HepG2 (cell line): ENCODE results near the gene TSACC. TPM values are rescaled to one million over a fixed set of nuclear protein-coding genes. Genes with fewer than 3 reads are reported as not detected.
A peak's percentile ranks its signal among the peaks of the same experiment; 100 is the strongest.

Source experiments
- FOXA1 ChIP-seq, 2 experiments: fragments of 450-650 bp in 1 of 2; sonication (generic) in 1 of 2; formaldehyde crosslinking in 1 of 2; IDR thresholded peaks; 2 replicates each; pipeline versions ENCODE4 v1.4.0 to v1.6.1; 2016 to 2020; ENCODE audit warnings: missing genetic modification reagents in 1 of 2
- FOXP4 ChIP-seq: sonication (generic); formaldehyde crosslinking; IDR thresholded peaks from 2 replicates; pipeline ENCODE4 v1.4.0; 2020; ENCODE audit warnings: missing genetic modification reagents
- GMEB1 ChIP-seq: sonication (generic); formaldehyde crosslinking; IDR thresholded peaks from 2 replicates; pipeline ENCODE4 v1.5.1; 2020; ENCODE audit warnings: missing genetic modification reagents, mild to moderate bottlenecking, borderline replicate concordance
- MATR3 ChIP-seq: sonication (generic); formaldehyde crosslinking; IDR thresholded peaks from 2 replicates; pipeline ENCODE4 v1.4.0; 2020; ENCODE audit warnings: missing genetic modification reagents
- ZFY ChIP-seq: sonication (generic); formaldehyde crosslinking; IDR thresholded peaks from 2 replicates; pipeline ENCODE4 v1.4.0; 2020; ENCODE audit warnings: missing genetic modification reagents
- ZHX2 ChIP-seq, 2 experiments: sonication (generic) in 1 of 2; formaldehyde crosslinking in 1 of 2; IDR thresholded peaks; 2 replicates each; pipeline versions ENCODE4 v1.6.1 to v1.9.0; 2014 to 2022; ENCODE audit warnings: antibody characterized with exemption in 1 of 2, borderline replicate concordance in 1 of 2, inconsistent platforms in 1 of 2, low read depth in 1 of 2, missing genetic modification reagents in 1 of 2
- ZNF17 ChIP-seq: sonication (generic); formaldehyde crosslinking; IDR thresholded peaks from 2 replicates; pipeline ENCODE4 v1.5.0; 2020; ENCODE audit warnings: mild to moderate bottlenecking, missing genetic modification reagents
- ZNF235 ChIP-seq: sonication (generic); formaldehyde crosslinking; IDR thresholded peaks from 2 replicates; pipeline ENCODE4 v1.8.1; 2023; ENCODE audit warnings: mild to moderate bottlenecking, missing genetic modification reagents, borderline replicate concordance
- ZNF335 ChIP-seq: sonication (generic); formaldehyde crosslinking; IDR thresholded peaks from 2 replicates; pipeline ENCODE4 v1.4.0; 2020; ENCODE audit warnings: missing genetic modification reagents
- ZNF414 ChIP-seq: sonication (generic); formaldehyde crosslinking; IDR thresholded peaks from 2 replicates; pipeline ENCODE4 v1.5.0; 2020; ENCODE audit warnings: missing genetic modification reagents
- ZNF460 ChIP-seq: sonication (generic); formaldehyde crosslinking; IDR thresholded peaks from 2 replicates; pipeline ENCODE4 v1.5.1; 2020; ENCODE audit warnings: missing genetic modification reagents, mild to moderate bottlenecking, borderline replicate concordance
- ZNF639 ChIP-seq: conservative IDR thresholded peaks from 2 replicates; pipeline ENCODE4 v1.6.1; 2018; ENCODE audit warnings: missing genetic modification reagents
- ZNF761 ChIP-seq: sonication (generic); formaldehyde crosslinking; conservative IDR thresholded peaks from 2 replicates; pipeline ENCODE4 v1.4.0; 2020; ENCODE audit warnings: mild to moderate bottlenecking, missing genetic modification reagents
- ZNF773 ChIP-seq: sonication (generic); formaldehyde crosslinking; IDR thresholded peaks from 2 replicates; pipeline ENCODE4 v1.4.0; 2020; ENCODE audit warnings: missing genetic modification reagents, borderline replicate concordance
- ZZZ3 ChIP-seq: sonication (generic); formaldehyde crosslinking; IDR thresholded peaks from 2 replicates; pipeline ENCODE4 v1.4.0; 2020; ENCODE audit warnings: missing genetic modification reagents, mild to moderate bottlenecking, borderline replicate concordance
- polyA plus RNA-seq, 8 experiments: library from polyadenylated mRNA; depleted of rRNA in 3 of 8; stranded (reverse) in 7 of 8; unstranded in 1 of 8; fragments of >200 nt; fragmentation: Illumina TruSeq in 4 of 8; extraction: Trizol in 4 of 8; gene quantifications; 2 replicates each; pipeline versions ENCODE4 v1.2.1 to v1.2.3, GENCODE V29; 2011 to 2016; ENCODE audit warnings: low read depth in 4 of 8, missing spikeins in 1 of 8, mixed read lengths in 1 of 8; ENCODE audit not compliant: insufficient read depth in 1 of 8
- total RNA-seq, 5 experiments: library from RNA; depleted of rRNA; stranded (reverse); fragments of >200 nt; fragmentation: Illumina TruSeq; extraction: Trizol; gene quantifications; 2 replicates each; pipeline ENCODE4 v1.2.3, GENCODE V29; 2016; ENCODE audit warnings: low read depth in 1 of 5

The TSACC gene
- total and polyA plus RNA-seq, 2 of the 13 experiments (the other 11 are each of a cell fraction or from before 2014, with no cell fraction given), result 1.5 to 2.6 TPM

- no peak for TF ChIP-seq ZFY (CRISPR knock-in tag)
- TF ChIP-seq ZNF761 (CRISPR knock-in tag), result no peak
- TF ChIP-seq GMEB1, result no peak
- TF ChIP-seq ZNF773 (CRISPR knock-in tag), result no peak
- TF ChIP-seq ZNF17 (CRISPR knock-in tag), result no peak
- no peak for TF ChIP-seq ZNF335 (CRISPR knock-in tag)
- TF ChIP-seq MATR3 (CRISPR knock-in tag), result no peak
- no peak for TF ChIP-seq FOXP4
- peak; percentile 99 for TF ChIP-seq ZNF460
- no peak for TF ChIP-seq ZNF235
- no peak for TF ChIP-seq ZNF414
- TF ChIP-seq ZZZ3 (CRISPR knock-in tag), result no peak
- TF ChIP-seq ZHX2 (IDR thresholded peaks at IDR 0.05; ENCODE audit: low read depth), result no peak
- no peak for TF ChIP-seq ZHX2 (CRISPR knock-in tag; IDR thresholded peaks at IDR 0.05; ENCODE audit: borderline replicate concordance)
- TF ChIP-seq FOXA1 (IDR thresholded peaks at IDR 0.05), result no peak
- no peak for TF ChIP-seq FOXA1 (CRISPR knock-in tag; IDR thresholded peaks at IDR 0.05)
- no peak for TF ChIP-seq ZNF639 (CRISPR knock-in tag)
Measured at GRCh38 chr1:156337052-156337887, 1.1 kb upstream of the TSACC start (continued).
